GM12878 (cell line): ENCODE measurements around the gene EEF1G. TPM values are rescaled to one million over a fixed set of nuclear protein-coding genes. Genes with fewer than 3 reads are reported as not detected.

Experiments
- ASH2L ChIP-seq: fragments of 300-600, 200-600 bp; sonication (generic); IDR thresholded peaks from 2 replicates; pipeline ENCODE4 v1.6.1; 2017; ENCODE audit warnings: low read depth, mild to moderate bottlenecking, borderline replicate concordance
- BRCA1 ChIP-seq: IDR thresholded peaks from 2 replicates; pipeline ENCODE4 v1.6.1; 2011; ENCODE audit warnings: low read depth, low read length, improper control_type of control experiment
- CHD2 ChIP-seq: IDR thresholded peaks from 2 replicates; pipeline ENCODE4 v1.6.1; 2011; ENCODE audit warnings: low read depth, low read length, improper control_type of control experiment, borderline replicate concordance
- CREM ChIP-seq: IDR thresholded peaks from 2 replicates; pipeline ENCODE4 v1.6.1; 2014; ENCODE audit warnings: antibody characterized with exemption, low read depth
- EED ChIP-seq: sonication (generic); IDR thresholded peaks from 2 replicates; pipeline ENCODE4 v1.6.1; 2016; ENCODE audit warnings: antibody characterized with exemption, low read depth
- EP300 ChIP-seq, 2 experiments: fragments of 150-350 bp in 1 of 2; IDR thresholded peaks; 2 replicates each; pipeline ENCODE4 v1.6.1; 2011 to 2012; ENCODE audit warnings: low read depth in 2 of 2, low read length in 2 of 2, borderline replicate concordance in 1 of 2, improper control_type of control experiment in 1 of 2, inconsistent platforms in 1 of 2; ENCODE audit not compliant: control insufficient read depth in 1 of 2
- EZH2 ChIP-seq: IDR thresholded peaks from 2 replicates; pipeline ENCODE4 v1.6.1; 2012; ENCODE audit warnings: low read depth, mild to moderate bottlenecking, control low read depth, inconsistent platforms, low read length, borderline replicate concordance; ENCODE audit not compliant: control insufficient read depth
- IRF5 ChIP-seq: fragments of 450-650 bp; IDR thresholded peaks from 2 replicates; pipeline ENCODE4 v1.6.1; 2017; ENCODE audit warnings: borderline replicate concordance
- JUNB ChIP-seq: IDR thresholded peaks from 2 replicates; pipeline ENCODE4 v1.6.1; 2016; ENCODE audit warnings: antibody characterized with exemption, mild to moderate bottlenecking
- POLR2A ChIP-seq: IDR thresholded peaks from 2 replicates; pipeline ENCODE4 v1.6.1; 2011; ENCODE audit warnings: low read depth, mild to moderate bottlenecking, low read length
- RBBP5 ChIP-seq: fragments of 200-600 bp; sonication (generic); conservative IDR thresholded peaks from 2 replicates; pipeline ENCODE4 v1.6.1; 2016
- SIX5 ChIP-seq: IDR thresholded peaks from 2 replicates; pipeline ENCODE4 v1.6.1; 2011; ENCODE audit warnings: mild to moderate bottlenecking, low read depth, low read length, moderate library complexity; ENCODE audit not compliant: severe bottlenecking
- SPI1 ChIP-seq: IDR thresholded peaks from 2 replicates; pipeline ENCODE4 v1.6.1; 2011; ENCODE audit warnings: low read depth, mild to moderate bottlenecking, low read length, moderate library complexity, borderline replicate concordance; ENCODE audit not compliant: insufficient read depth
- STAT3 ChIP-seq: IDR thresholded peaks from 2 replicates; pipeline ENCODE4 v1.6.1; 2011; ENCODE audit warnings: low read depth, low read length, improper control_type of control experiment
- SUPT20H ChIP-seq: IDR thresholded peaks from 2 replicates; pipeline ENCODE4 v1.6.1; 2011; ENCODE audit warnings: low read depth, mild to moderate bottlenecking, low read length, moderate library complexity, borderline replicate concordance; ENCODE audit not compliant: control insufficient read depth
- SUZ12 ChIP-seq: fragments of 200-600 bp; sonication (generic); IDR thresholded peaks from one replicate; pipeline ENCODE4 v1.6.1; 2018; ENCODE audit warnings: antibody characterized with exemption, mild to moderate bottlenecking; ENCODE audit not compliant: unreplicated experiment
- TBL1XR1 ChIP-seq: IDR thresholded peaks from 2 replicates; pipeline ENCODE4 v1.6.1; 2012; ENCODE audit warnings: low read depth, low read length, improper control_type of control experiment
- USF1 ChIP-seq: IDR thresholded peaks from 2 replicates; pipeline ENCODE4 v1.6.1; 2011; ENCODE audit warnings: borderline replicate concordance, low read depth, mild to moderate bottlenecking, moderate library complexity, mixed read lengths, low read length; ENCODE audit not compliant: insufficient read depth; ENCODE audit errors: extremely low read length
- ZBTB33 ChIP-seq: fragments of 450-650 bp; IDR thresholded peaks from 2 replicates; pipeline ENCODE4 v1.6.1; 2017; ENCODE audit warnings: mild to moderate bottlenecking
- polyA plus RNA-seq, 11 experiments: library from polyadenylated mRNA; depleted of rRNA in 4 of 11; unstranded in 6 of 11; stranded (reverse) in 5 of 11; fragments of >200 nt; fragmentation: Nextera tagmentation in 4 of 11; fragmentation: Illumina TruSeq in 1 of 11; extraction: Ambion mirVana in 4 of 11; extraction: Trizol in 1 of 11; gene quantifications; 1 replicate in 1 of 11; 2 replicates in 10 of 11; pipeline versions ENCODE4 v1.2.1 to v1.2.3, GENCODE V29; 2011 to 2016; ENCODE audit warnings: inconsistent platforms in 2 of 11, missing spikeins in 2 of 11, low read depth in 1 of 11
- total RNA-seq, 4 experiments: library from RNA; depleted of rRNA in 3 of 4; stranded (reverse); fragments of >200 nt in 3 of 4; fragmentation: Illumina TruSeq in 1 of 4; extraction: Trizol in 1 of 4; gene quantifications; 2 replicates each; pipeline versions ENCODE4 v1.2.1 to v1.2.3, GENCODE V29; 2013 to 2021
- TF ChIP-seq, protein P1 (sequence below): fragments of 450-650 bp; IDR thresholded peaks from 2 replicates; pipeline ENCODE4 v1.6.1; 2018; ENCODE audit warnings: borderline replicate concordance, mild to moderate bottlenecking; ENCODE audit not compliant: partially characterized antibody
- TF ChIP-seq, protein P2 (sequence below): IDR thresholded peaks from 2 replicates; pipeline ENCODE4 v1.6.1; 2011; ENCODE audit warnings: borderline replicate concordance, low read depth, mild to moderate bottlenecking, moderate library complexity, low read length; ENCODE audit not compliant: insufficient read depth, poor library complexity, severe bottlenecking

Gene EEF1G
- total and polyA plus RNA-seq, 10 of the 15 experiments (the other 5 are each of a cell fraction or from before 2014, with no cell fraction given), result 850 to 2,739 (median 2,277) TPM

- peak; percentile 61 for TF ChIP-seq SUZ12
- TF ChIP-seq ASH2L, result no peak
- no peak for TF ChIP-seq CREM
- TF ChIP-seq RBBP5, result no peak
- no peak for TF ChIP-seq IRF5
- no peak for TF ChIP-seq EED
- TF ChIP-seq EP300 (IDR thresholded peaks at IDR 0.05; ENCODE audit: borderline replicate concordance in 1 of 2, control insufficient read depth in 1 of 2, low read depth in 2 of 2, low read length in 2 of 2), result no peak
- no peak for TF ChIP-seq STAT3
- peak; percentile 19; the same call in 1 of the 2 replicates for TF ChIP-seq POLR2A
- no peak for TF ChIP-seq TBL1XR1
- TF ChIP-seq SPI1, result no peak
- TF ChIP-seq BRCA1, result no peak
- TF ChIP-seq, protein P1, sequence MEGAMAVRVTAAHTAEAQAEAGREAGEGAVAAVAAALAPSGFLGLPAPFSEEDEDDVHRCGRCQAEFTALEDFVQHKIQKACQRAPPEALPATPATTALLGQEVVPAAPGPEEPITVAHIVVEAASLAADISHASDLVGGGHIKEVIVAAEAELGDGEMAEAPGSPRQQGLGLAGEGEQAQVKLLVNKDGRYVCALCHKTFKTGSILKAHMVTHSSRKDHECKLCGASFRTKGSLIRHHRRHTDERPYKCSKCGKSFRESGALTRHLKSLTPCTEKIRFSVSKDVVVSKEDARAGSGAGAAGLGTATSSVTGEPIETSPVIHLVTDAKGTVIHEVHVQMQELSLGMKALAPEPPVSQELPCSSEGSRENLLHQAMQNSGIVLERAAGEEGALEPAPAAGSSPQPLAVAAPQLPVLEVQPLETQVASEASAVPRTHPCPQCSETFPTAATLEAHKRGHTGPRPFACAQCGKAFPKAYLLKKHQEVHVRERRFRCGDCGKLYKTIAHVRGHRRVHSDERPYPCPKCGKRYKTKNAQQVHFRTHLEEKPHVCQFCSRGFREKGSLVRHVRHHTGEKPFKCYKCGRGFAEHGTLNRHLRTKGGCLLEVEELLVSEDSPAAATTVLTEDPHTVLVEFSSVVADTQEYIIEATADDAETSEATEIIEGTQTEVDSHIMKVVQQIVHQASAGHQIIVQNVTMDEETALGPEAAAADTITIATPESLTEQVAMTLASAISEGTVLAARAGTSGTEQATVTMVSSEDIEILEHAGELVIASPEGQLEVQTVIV, result no peak
- TF ChIP-seq SIX5, result no peak
- no peak for TF ChIP-seq EZH2
- no peak for TF ChIP-seq JUNB
- no peak for TF ChIP-seq USF1
- no peak for TF ChIP-seq ZBTB33
- TF ChIP-seq CHD2, result no peak
- TF ChIP-seq SUPT20H, result no peak
- TF ChIP-seq, protein P2, sequence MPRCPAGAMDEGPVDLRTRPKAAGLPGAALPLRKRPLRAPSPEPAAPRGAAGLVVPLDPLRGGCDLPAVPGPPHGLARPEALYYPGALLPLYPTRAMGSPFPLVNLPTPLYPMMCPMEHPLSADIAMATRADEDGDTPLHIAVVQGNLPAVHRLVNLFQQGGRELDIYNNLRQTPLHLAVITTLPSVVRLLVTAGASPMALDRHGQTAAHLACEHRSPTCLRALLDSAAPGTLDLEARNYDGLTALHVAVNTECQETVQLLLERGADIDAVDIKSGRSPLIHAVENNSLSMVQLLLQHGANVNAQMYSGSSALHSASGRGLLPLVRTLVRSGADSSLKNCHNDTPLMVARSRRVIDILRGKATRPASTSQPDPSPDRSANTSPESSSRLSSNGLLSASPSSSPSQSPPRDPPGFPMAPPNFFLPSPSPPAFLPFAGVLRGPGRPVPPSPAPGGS, result no peak
Observed at GRCh38 chr11:62545437-62546243, 28.1 kb downstream of the EEF1G start (continued).
